Psoas muscle (tissue), 8 donors: ENCODE measurements around the gene OR11H7. TPM values are rescaled to one million over a fixed set of nuclear protein-coding genes. Genes with fewer than 3 reads are reported as not detected.
"Not testable (repeated sequence)": the region's sequence is repeated elsewhere in the genome, so short reads cannot be mapped to it uniquely, and the experiment has no call there.

Experiments
- ATAC-seq, 4 donors: fragments of 200-7000 bp; cut with Tn5 transposase; one replicate each; pipeline ENCODE4 v1.9.1; 2020; ENCODE audit warnings: moderate library complexity in 3 of 4, mild to moderate bottlenecking in 2 of 4
- DNase-seq, 2 donors: peaks; one replicate each; pipeline ENCODE4 v3.0.0-alpha.2; 2020
- H3K27ac ChIP-seq: fragments of 200-600 bp; one replicate; pipeline ENCODE4 v1.8.0; 2022
- H3K27me3 ChIP-seq, 3 donors: fragments of 200-600 bp in 1 of 3; one replicate each; pipeline versions ENCODE4 v1.6.1 to v1.8.0; 2013 to 2022; ENCODE audit warnings: low read length in 2 of 3, mild to moderate bottlenecking in 2 of 3, moderate library complexity in 1 of 3; ENCODE audit not compliant: insufficient read depth in 3 of 3
- H3K36me3 ChIP-seq, 2 donors: fragments of 200-600 bp in 1 of 2; one replicate each; pipeline versions ENCODE4 v1.6.1 to v1.8.0; 2013 to 2022; ENCODE audit warnings: low read depth in 1 of 2, mild to moderate bottlenecking in 1 of 2, moderate library complexity in 1 of 2; ENCODE audit not compliant: insufficient read depth in 1 of 2
- H3K4me1 ChIP-seq: fragments of 200-600 bp; one replicate; pipeline ENCODE4 v1.8.0; 2022
- H3K4me3 ChIP-seq: fragments of 200-600 bp; one replicate; pipeline ENCODE4 v1.8.0; 2022; ENCODE audit warnings: mild to moderate bottlenecking
- H3K9me3 ChIP-seq: fragments of 200-600 bp; one replicate; pipeline ENCODE4 v1.8.0; 2022
- WGBS, 3 donors: extraction: QIAGEN DNeasy Blood & Tissue Kit; methylation state at CpG; one replicate each; pipeline versions ENCODE4 v1.1.6 to v1.1.7; 2013; 5-methylcytosine and 5-hydroxymethylcytosine counted together
- intact Hi-C, 2 donors: fragments of 100-400 bp; cut with DNase I; formaldehyde crosslinking; loops; one replicate each; pipeline versions ENCODE4 v1.11.0 to v1.14.2; 2022
- polyA plus RNA-seq, 3 donors: library from polyadenylated mRNA; stranded (reverse); fragments of 200-250 nt; gene quantifications; one replicate each; pipeline ENCODE4 v1.2.3, GENCODE V29; 2013
- total RNA-seq, 4 donors: library from RNA; stranded (reverse); fragmentation: NEBNext Ultra II Directional in 2 of 4; extraction: Animal tissue kit (Norgen Biotek cat#: 25700) in 2 of 4; gene quantifications; one replicate each; pipeline versions ENCODE4 v1.2.1 to v1.2.4, GENCODE V29; 2021 to 2023
- TF ChIP-seq, protein P1 (sequence below): fragments of 200-600 bp; IDR thresholded peaks from one replicate; pipeline ENCODE4 v1.8.0; 2022; ENCODE audit warnings: antibody characterized with exemption
- donor health status: healthy with polysubstance abuse.
- donor health status: DM: no; HTN: no; CAD: no; lungs with moderate emphysema.
- donor health status: Bipolar disorder and iron deficiency.
- donor health status: healthy.
- donor health status: DM: yes; HTN: yes; CAD: no.
- donor health status: DM: no; HTN: no; CAD: no.
- donor health status: DM: no; HTN: no; CAD: no.
- donor health status: DM: yes; HTN: yes; CAD: no.

Gene OR11H7
- total and polyA plus RNA-seq, 7 donors: not detected

- peaks cover 0 to 3% of the 10 kb centered on the region in 2 donors for H3K36me3 ChIP-seq
- DNase-seq (no peak), ATAC-seq (no peak)
- no peak overlapping the region for H3K27ac ChIP-seq
- intact Hi-C loops: no loop called here
- H3K4me1 ChIP-seq: no peaks in the 10 kb centered on the region
- no peaks in the 10 kb centered on the region for H3K9me3 ChIP-seq
- TF ChIP-seq, protein P1, sequence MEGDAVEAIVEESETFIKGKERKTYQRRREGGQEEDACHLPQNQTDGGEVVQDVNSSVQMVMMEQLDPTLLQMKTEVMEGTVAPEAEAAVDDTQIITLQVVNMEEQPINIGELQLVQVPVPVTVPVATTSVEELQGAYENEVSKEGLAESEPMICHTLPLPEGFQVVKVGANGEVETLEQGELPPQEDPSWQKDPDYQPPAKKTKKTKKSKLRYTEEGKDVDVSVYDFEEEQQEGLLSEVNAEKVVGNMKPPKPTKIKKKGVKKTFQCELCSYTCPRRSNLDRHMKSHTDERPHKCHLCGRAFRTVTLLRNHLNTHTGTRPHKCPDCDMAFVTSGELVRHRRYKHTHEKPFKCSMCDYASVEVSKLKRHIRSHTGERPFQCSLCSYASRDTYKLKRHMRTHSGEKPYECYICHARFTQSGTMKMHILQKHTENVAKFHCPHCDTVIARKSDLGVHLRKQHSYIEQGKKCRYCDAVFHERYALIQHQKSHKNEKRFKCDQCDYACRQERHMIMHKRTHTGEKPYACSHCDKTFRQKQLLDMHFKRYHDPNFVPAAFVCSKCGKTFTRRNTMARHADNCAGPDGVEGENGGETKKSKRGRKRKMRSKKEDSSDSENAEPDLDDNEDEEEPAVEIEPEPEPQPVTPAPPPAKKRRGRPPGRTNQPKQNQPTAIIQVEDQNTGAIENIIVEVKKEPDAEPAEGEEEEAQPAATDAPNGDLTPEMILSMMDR: no peak
- no peaks in the 10 kb centered on the region for H3K27me3 ChIP-seq
- WGBS, 3 donors: 35 to 42% (median 42%) methylated on average over 3 of the region's 3 CpGs
- H3K4me3 ChIP-seq: no peak overlapping the region
Observed at GRCh38 chr14:20262642-20263128, 33.9 kb downstream of the OR11H7 start.

DNA sequence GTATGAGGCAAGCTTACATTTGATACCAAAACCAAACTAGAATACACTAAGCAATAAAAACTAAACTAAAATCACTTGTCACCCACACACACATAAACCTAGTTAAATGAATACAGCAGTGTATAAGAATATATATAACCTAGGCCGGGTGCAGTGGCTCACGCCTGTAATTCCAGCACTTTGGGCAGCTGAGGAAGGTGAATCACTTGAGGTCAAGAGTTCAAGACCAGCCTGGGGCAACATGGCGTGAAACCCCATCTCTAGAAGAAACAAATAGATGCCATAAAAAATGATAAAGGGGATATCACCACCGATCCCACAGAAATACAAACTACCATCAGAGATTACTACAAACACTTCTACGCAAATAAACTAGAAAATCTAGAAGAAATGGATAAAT lies 35.6 kb downstream of the OR11H7 start:
- DNase-seq, H3K4me1 ChIP-seq, H3K4me3 ChIP-seq, H3K27me3 ChIP-seq, H3K9me3 ChIP-seq, H3K27ac ChIP-seq, ATAC-seq, H3K36me3 ChIP-seq, intact Hi-C loops: not testable (repeated sequence)
- 92 to 95% (median 93%) methylated on average over 5 of the region's 5 CpGs for WGBS, 3 donors

- Histone ChIP-seq H3K4me1 (no peaks in the 10 kb centered on the region), H3K27ac (no peak overlapping the region), H3K36me3 (no peaks in the 10 kb centered on the region), H3K27me3 (no peaks in the 10 kb centered on the region), H3K4me3 (no peak overlapping the region), H3K9me3 (peaks cover 5% of the 10 kb centered on the region)
- WGBS, 3 donors: 98 to 100% (median 98%) methylated on average over 2 of the region's 2 CpGs
- TF ChIP-seq, protein P1: no peak
- no peak for DNase-seq
- no peak for ATAC-seq
- intact Hi-C loops: no loop called here
Observed at GRCh38 chr14:20274062-20274461, 45.3 kb downstream of the OR11H7 start.

GRCh38 chr14:20277409-20277808 lies 48.6 kb downstream of the OR11H7 start:
- WGBS, 3 donors: 95 to 98% (median 96%) methylated on average over 2 of the region's 2 CpGs

DNA sequence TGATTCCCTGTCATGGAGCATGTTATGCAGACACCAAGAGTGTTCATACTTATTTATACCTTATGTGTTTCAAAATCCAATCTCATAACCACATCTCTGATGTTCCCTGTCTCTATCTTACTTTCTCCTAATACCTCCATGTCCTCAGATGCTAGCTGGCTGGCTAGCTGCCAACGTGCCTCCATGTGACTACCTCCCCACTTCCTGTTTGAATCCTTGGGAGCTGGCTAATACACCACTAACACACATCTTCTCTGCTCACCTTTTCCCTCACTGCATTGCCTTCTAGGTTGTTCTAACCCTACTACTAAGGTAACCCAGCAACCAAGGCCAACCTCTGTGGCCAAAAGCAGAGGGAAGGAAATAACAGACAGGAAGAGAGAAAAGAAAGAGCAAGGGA lies 49.6 kb downstream of the OR11H7 start:
- Histone ChIP-seq H3K27ac (no peak overlapping the region), H3K27me3 (no peaks in the 10 kb centered on the region), H3K4me3 (no peak overlapping the region), H3K9me3 (peaks cover 5% of the 10 kb centered on the region), H3K4me1 (no peaks in the 10 kb centered on the region), H3K36me3 (peaks cover 0 to 3% of the 10 kb centered on the region in 2 donors)
- ATAC-seq: no peak
- 40 to 50% (median 50%) methylated on average over 1 of the region's 1 CpG for WGBS, 3 donors
- no peak for DNase-seq
- TF ChIP-seq, protein P1: no peak
- intact Hi-C loops: no loop called here

More at GRCh38 chr14:20277409-20277808, 48.6 kb downstream of the OR11H7 start:
- intact Hi-C loops: no loop called here
- TF ChIP-seq, protein P1: no peak
- no peak overlapping the region for H3K4me3 ChIP-seq
- no peaks in the 10 kb centered on the region for H3K4me1 ChIP-seq
- DNase-seq (no peak), ATAC-seq (no peak)
- H3K36me3 ChIP-seq: peaks cover 0 to 3% of the 10 kb centered on the region in 2 donors
- H3K9me3 ChIP-seq: peaks cover 5% of the 10 kb centered on the region
- no peak overlapping the region for H3K27ac ChIP-seq
- no peaks in the 10 kb centered on the region for H3K27me3 ChIP-seq

DNA sequence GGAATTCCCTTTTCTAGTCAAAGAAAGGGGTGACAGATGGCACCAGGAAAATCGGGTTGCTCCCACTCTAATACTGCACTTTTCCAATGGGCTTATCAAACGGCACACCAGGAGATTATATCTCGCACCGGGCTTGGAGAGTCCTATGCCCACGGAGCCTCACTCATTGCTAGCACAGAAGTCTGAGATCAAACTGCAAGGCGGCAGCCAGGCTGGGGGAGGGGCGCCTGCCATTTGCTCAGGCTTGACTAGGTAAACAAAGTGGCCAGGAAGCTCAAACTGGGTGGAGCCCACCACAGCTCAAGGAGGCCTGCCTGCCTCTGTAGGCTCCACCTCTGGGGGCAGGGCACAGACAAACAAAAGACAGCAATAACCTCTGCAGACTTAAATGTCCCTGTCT lies 51.5 kb downstream of the OR11H7 start:
- H3K4me1 ChIP-seq, H3K4me3 ChIP-seq, H3K27ac ChIP-seq, H3K9me3 ChIP-seq, DNase-seq, H3K27me3 ChIP-seq, ATAC-seq, intact Hi-C loops, H3K36me3 ChIP-seq: not testable (repeated sequence)
- 95 to 98% (median 96%) methylated on average over 7 of the region's 7 CpGs for WGBS, 3 donors
